ENCODE measurements around the gene MT1E. TPM values are rescaled to one million over a fixed set of nuclear protein-coding genes. Genes with fewer than 3 reads are reported as not detected.
"Not testable (repeated sequence)": the region's sequence is repeated elsewhere in the genome, so short reads cannot be mapped to it uniquely, and the experiment has no call there.

Gene MT1E
- total RNA-seq, 1 donor from 2014 or later: 132 TPM

GRCh38 chr16:56606476-56607108, 19.0 kb upstream of the MT1E start:
- DNase-seq (ENCODE audit: low read depth, low spot score): no peak

GRCh38 chr16:56607109-56607618, 18.4 kb upstream of the MT1E start:
- peak; percentile 97 for DNase-seq (ENCODE audit: low read depth, low spot score)

- DNase-seq (ENCODE audit: low read depth, low spot score): no peak
Measured at GRCh38 chr16:56607675-56608042, 17.9 kb upstream of the MT1E start.

- peak; percentile 93 for DNase-seq (ENCODE audit: low read depth, low spot score)
Measured at GRCh38 chr16:56608043-56608875, 17.3 kb upstream of the MT1E start, which contains the start of gene MT2A. Gene MT2A, plus strand, starts transcription at chr16:56608584. Its CDS starts 72 bp downstream, at chr16:56608656.

- no peak for DNase-seq (ENCODE audit: low read depth, low spot score)
Measured at GRCh38 chr16:56608876-56609462, 16.6 kb upstream of the MT1E start.

GRCh38 chr16:56609463-56609921, 16.1 kb upstream of the MT1E start:
- no peak for DNase-seq (ENCODE audit: low read depth, low spot score)

GRCh38 chr16:56610017-56610608, 15.5 kb upstream of the MT1E start:
- DNase-seq (ENCODE audit: low read depth, low spot score): no peak

- no peak for DNase-seq (ENCODE audit: low read depth, low spot score)
Measured at GRCh38 chr16:56610609-56611111, 14.9 kb upstream of the MT1E start.

GRCh38 chr16:56611281-56611833, 14.2 kb upstream of the MT1E start:
- DNase-seq (ENCODE audit: low read depth, low spot score): no peak

- DNase-seq (ENCODE audit: low read depth, low spot score): no peak
Measured at GRCh38 chr16:56613706-56614105, 11.9 kb upstream of the MT1E start.

- DNase-seq (ENCODE audit: low read depth, low spot score): no peak
Measured at GRCh38 chr16:56614549-56614991, 11.0 kb upstream of the MT1E start.

GRCh38 chr16:56615353-56615752, 10.2 kb upstream of the MT1E start:
- no peak for DNase-seq (ENCODE audit: low read depth, low spot score)

GRCh38 chr16:56616608-56617211, 8.9 kb upstream of the MT1E start:
- DNase-seq (ENCODE audit: low read depth, low spot score): no peak

- no peak for DNase-seq (ENCODE audit: low read depth, low spot score)
Measured at GRCh38 chr16:56617212-56618085, 8.1 kb upstream of the MT1E start.

GRCh38 chr16:56618138-56618537, 7.4 kb upstream of the MT1E start:
- no peak for DNase-seq (ENCODE audit: low read depth, low spot score)

GRCh38 chr16:56620339-56620897, 5.2 kb upstream of the MT1E start:
- DNase-seq (ENCODE audit: low read depth, low spot score): no peak

GRCh38 chr16:56621665-56622445, 3.7 kb upstream of the MT1E start:
- DNase-seq (ENCODE audit: low read depth, low spot score): not testable (repeated sequence)

GRCh38 chr16:56623184-56623583, 2.4 kb upstream of the MT1E start:
- not testable (repeated sequence) for DNase-seq (ENCODE audit: low read depth, low spot score)

- no peak for DNase-seq (ENCODE audit: low read depth, low spot score)
Measured at GRCh38 chr16:56623637-56624036, 1.9 kb upstream of the MT1E start.
